CD4-positive, alpha-beta T cell treated with Interleukin-12 subunit alpha and Interleukin-12 subunit beta, for 1 hour (primary cell): Measurements from ENCODE around the gene HOXB2.
"Not testable (repeated sequence)": the region's sequence is repeated elsewhere in the genome, so short reads cannot be mapped to it uniquely, and the experiment has no call there.

Source experiments
- DNase-seq: peaks from one replicate; pipeline ENCODE4 v3.0.0-alpha.2; 2020

The HOXB2 gene

GRCh38 chr17:48510761-48511604 is 33.9 kb downstream of the HOXB2 start:
- peak; percentile 56 for DNase-seq

GRCh38 chr17:48510381-48510760 is 34.5 kb downstream of the HOXB2 start:
- DNase-seq = no peak

GRCh38 chr17:48509708-48510107 is 35.2 kb downstream of the HOXB2 start:
- not testable (repeated sequence) for DNase-seq

GRCh38 chr17:48506246-48506645 is 38.7 kb downstream of the HOXB2 start:
- DNase-seq = no peak

GRCh38 chr17:48505788-48506187 is 39.1 kb downstream of the HOXB2 start:
- peak; percentile 69 for DNase-seq

GRCh38 chr17:48504953-48505352 is 40.0 kb downstream of the HOXB2 start:
- no peak for DNase-seq

GRCh38 chr17:48503747-48504146 is 41.2 kb downstream of the HOXB2 start:
- no peak for DNase-seq

GRCh38 chr17:48502901-48503300 is 42.0 kb downstream of the HOXB2 start:
- no peak for DNase-seq

- no peak for DNase-seq
These were observed 42.6 kb downstream of the HOXB2 start for GRCh38 chr17:48502312-48502711.

- no peak for DNase-seq
These were observed 44.2 kb downstream of the HOXB2 start for GRCh38 chr17:48500435-48501426.

GRCh38 chr17:48499735-48500434 is 45.0 kb downstream of the HOXB2 start:
- DNase-seq = no peak

GRCh38 chr17:48499248-48499647 is 45.7 kb downstream of the HOXB2 start:
- no peak for DNase-seq

GRCh38 chr17:48498164-48498850 is 46.6 kb downstream of the HOXB2 start:
- DNase-seq = no peak

- DNase-seq = no peak
These were observed 47.8 kb downstream of the HOXB2 start for GRCh38 chr17:48497103-48497502.

- DNase-seq = no peak
These were observed 50.6 kb downstream of the HOXB2 start for GRCh38 chr17:48494335-48494734.
